ENCODE measurements around the gene ZNF580. TPM values are rescaled to one million over a fixed set of nuclear protein-coding genes. Genes with fewer than 3 reads are reported as not detected.
A peak's percentile ranks its signal among the peaks of the same experiment; 100 is the strongest.

The ZNF580 gene
- total and polyA plus RNA-seq, 2 of the 13 experiments (the other 11 are each of a cell fraction or from before 2014, with no cell fraction given) = 4.4 to 6.0 TPM

DNA sequence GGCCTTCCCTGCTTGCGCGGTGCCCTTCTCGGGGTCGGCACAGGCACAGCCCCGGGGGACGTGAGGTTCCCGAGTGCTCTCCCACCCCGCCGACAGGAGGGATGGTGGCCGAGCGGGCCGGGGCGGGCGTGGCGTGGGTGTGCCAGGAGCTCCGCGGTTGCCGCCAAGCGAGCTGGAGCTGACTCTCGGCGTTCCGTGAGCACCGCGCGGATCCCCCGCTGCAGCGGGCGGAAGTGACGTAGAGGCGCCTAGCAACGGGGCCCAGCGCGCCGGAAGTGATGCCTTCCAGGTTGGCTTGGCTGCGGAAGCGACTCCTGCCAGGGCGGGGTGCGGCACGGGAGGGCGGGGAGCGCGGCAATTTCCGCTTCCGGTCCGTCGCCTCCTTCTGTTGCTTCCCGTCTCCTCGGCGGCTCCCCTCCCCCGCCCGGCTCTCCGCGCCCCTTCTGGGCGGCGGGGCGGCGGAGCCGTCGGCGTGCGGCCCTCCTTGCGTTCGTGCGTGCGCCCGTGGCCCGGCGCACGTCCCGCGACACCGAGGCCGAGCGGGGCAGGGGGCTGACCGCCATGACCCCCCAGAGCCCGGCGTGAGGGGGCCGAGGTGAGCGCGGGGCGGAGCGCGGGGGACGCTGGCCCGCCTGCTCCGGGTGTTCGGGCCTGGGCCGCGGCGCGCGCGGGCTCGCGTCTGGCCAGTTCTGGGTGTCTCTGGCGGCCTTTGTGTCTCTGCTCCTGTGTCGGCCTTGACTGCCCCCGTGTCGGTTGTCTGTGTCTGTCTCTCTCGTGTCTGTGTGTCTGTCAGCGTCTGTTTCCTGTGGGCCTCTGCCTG lies 34.2 kb downstream of the ZNF580 start, which contains the start of gene EPN1 (continued):
- TF ChIP-seq ZSCAN25 (CRISPR knock-in tag; IDR thresholded peaks at IDR 0.05) (peak; percentile 79), ATF1 (CRISPR knock-in tag; IDR thresholded peaks at IDR 0.05) (peak; percentile 84), ZFP37 (CRISPR knock-in tag; IDR thresholded peaks at IDR 0.05; ENCODE audit: borderline replicate concordance) (no peak)

DNA sequence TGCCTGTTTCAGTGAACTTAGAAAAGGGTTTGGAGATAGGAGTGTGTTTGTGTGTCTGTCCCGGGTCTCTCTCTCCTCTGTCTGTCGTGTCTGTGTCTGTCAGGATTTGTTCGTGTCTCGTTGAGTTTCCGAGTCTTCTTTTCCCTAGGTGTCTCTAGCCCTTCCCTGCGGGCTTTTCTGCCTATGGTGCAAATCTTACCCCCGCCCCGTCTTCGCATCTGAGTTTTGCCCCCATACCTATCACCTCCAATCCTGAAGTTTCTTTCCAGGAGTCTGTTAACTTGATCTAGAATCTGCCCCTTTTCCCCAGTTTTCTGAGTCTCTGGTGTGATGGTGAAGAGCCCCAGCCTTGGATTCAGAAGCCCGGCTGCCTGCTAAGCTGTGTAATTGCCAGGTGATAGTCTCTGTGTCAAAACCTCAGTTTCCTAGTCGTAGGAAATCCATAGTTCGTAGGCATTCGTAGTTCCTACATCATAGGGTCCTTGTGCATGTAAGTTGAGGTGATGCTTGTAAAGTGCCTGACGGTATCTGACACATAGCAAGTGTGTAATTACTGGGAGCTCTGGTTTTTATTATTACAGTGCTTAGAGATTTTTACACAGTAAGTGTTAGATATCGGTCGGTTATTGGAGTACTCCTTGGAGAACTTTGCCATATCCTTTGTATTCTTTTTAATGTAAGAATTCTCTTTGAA lies 35.0 kb downstream of the ZNF580 start:
- in situ Hi-C loops (cut with HindIII; ENCODE audit: extremely low pct_ligation_motif_present, low pct_unique_long_range_greater_than_20kb) (no loop called here), intact Hi-C loops (cut with micrococcal nuclease; ENCODE audit: unreplicated experiment) (no loop called here)
- DNase-seq (ENCODE audit: low spot score) (no peak), FAIRE-seq (peak; percentile 15), ATAC-seq (no peak)
- H3K27me3 ChIP-seq (ENCODE audit: control insufficient read depth in 1 of 2, insufficient read depth in 2 of 2, low read length in 2 of 2) = no peaks in the 10 kb centered on the region; a peak in 1 of 5 replicates
- H3K79me2 ChIP-seq (ENCODE audit: insufficient read depth, low read length) = peaks cover 71% of the 10 kb centered on the region
- peak overlapping the region; percentile 77 to 89 (median 89) for H3K4me3 ChIP-seq (replicated peaks in 1 of 3; ENCODE audit: insufficient read depth in 1 of 3, low read depth in 2 of 3, low read length in 3 of 3)
- H3K27ac ChIP-seq (ENCODE audit: extremely low read length, insufficient read depth, low read length) = peak overlapping the region; percentile 62
- H2AFZ ChIP-seq (ENCODE audit: low read length) = no peak overlapping the region
- BruUV-seq (replicated peaks) = no TSS peak
- H3K4me2 ChIP-seq (ENCODE audit: low read depth, low read length) = peak overlapping the region; percentile 64
- WGBS (ENCODE audit: low lambda C conversion rate) = 4% methylated on average over 16 of the region's 16 CpGs
- H3K9me3 ChIP-seq (ENCODE audit: low read length) = no peaks in the 10 kb centered on the region
- peak overlapping the region; percentile 94 for H3K9ac ChIP-seq (ENCODE audit: insufficient read depth, low read depth, low read length)
- H4K20me1 ChIP-seq (ENCODE audit: insufficient read depth, low read length) = peaks cover 13% of the 10 kb centered on the region
- TF ChIP-seq ZFP36L1 (CRISPR knock-in tag; IDR thresholded peaks at IDR 0.05) (no peak), ZNF382 (CRISPR knock-in tag; IDR thresholded peaks at IDR 0.05; ENCODE audit: borderline replicate concordance) (no peak), ZNF615 (CRISPR knock-in tag; IDR thresholded peaks at IDR 0.05; ENCODE audit: borderline replicate concordance) (no peak), SRSF1 (optimal IDR thresholded peaks at IDR 0.05; ENCODE audit: low read depth, low read length) (no peak)
- TF ChIP-seq, protein P1, sequence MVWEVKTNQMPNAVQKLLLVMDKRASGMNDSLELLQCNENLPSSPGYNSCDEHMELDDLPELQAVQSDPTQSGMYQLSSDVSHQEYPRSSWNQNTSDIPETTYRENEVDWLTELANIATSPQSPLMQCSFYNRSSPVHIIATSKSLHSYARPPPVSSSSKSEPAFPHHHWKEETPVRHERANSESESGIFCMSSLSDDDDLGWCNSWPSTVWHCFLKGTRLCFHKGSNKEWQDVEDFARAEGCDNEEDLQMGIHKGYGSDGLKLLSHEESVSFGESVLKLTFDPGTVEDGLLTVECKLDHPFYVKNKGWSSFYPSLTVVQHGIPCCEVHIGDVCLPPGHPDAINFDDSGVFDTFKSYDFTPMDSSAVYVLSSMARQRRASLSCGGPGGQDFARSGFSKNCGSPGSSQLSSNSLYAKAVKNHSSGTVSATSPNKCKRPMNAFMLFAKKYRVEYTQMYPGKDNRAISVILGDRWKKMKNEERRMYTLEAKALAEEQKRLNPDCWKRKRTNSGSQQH (CRISPR knock-in tag; IDR thresholded peaks at IDR 0.05; ENCODE audit: low read depth) = 0 out of 2 replicates have a peak, but pooled peaks have one; percentile 6
- H3K4me1 ChIP-seq (ENCODE audit: insufficient read depth, low read length) = peaks cover 43% of the 10 kb centered on the region
- ChIA-PET POLR2A (no interaction called here), CTCF (ENCODE audit: low intra/inter-chr PET ratio, low total read pairs) (no interaction called here)
- H3K36me3 ChIP-seq (replicated peaks in 1 of 2; ENCODE audit: control insufficient read depth in 1 of 2, insufficient read depth in 2 of 2, low read length in 2 of 2) = peaks cover 23 to 48% of the 10 kb centered on the region in 2 experiments; a peak in 4 of 5 replicates
